A549 (cell line): ENCODE results near the gene EYA3. TPM values are rescaled to one million over a fixed set of nuclear protein-coding genes. Genes with fewer than 3 reads are reported as not detected.

Experiments
- ATAC-seq, 2 experiments: fragments of 200-7000 bp in 1 of 2; fragments of >200 bp in 1 of 2; cut with Nextera tagmentation in 1 of 2; cut with Tn5 transposase in 1 of 2; 3 replicates each; pipeline versions ENCODE4 v1.8.0 to v1.9.1; 2018 to 2020; ENCODE audit warnings: mild to moderate bottlenecking in 1 of 2, moderate library complexity in 1 of 2
- CTCF ChIA-PET: fragments of 300-600 bp; sonication (Branson Sonifier 250); formaldehyde crosslinking; extraction: SDS; loops from one replicate; lab custom pipeline; 2021; ENCODE audit warnings: antibody characterized with exemption, inconsistent platforms; lab: Yijun Ruan, JAX
- POLR2A ChIA-PET: fragments of 350-600 bp; formaldehyde crosslinking; extraction: SDS; loops from one replicate; lab custom pipeline; 2021; ENCODE audit warnings: antibody characterized with exemption, inconsistent platforms; lab: Yijun Ruan, JAX
- DNase-seq, 2 experiments: peaks; one replicate each; pipeline versions ENCODE4 v3.0.0 to v3.0.0-alpha.2; 2011 to 2016; ENCODE audit warnings: low read depth in 1 of 2, low spot score in 1 of 2
- FAIRE-seq: peaks from 2 replicates; lab custom pipeline; 2011; peaks lifted over from hg19 to GRCh38; lab: Jason Lieb, UNC
- H3K27ac ChIP-seq, 2 experiments: fragments of >200 bp; sonication (Bioruptor Twin); formaldehyde crosslinking; 3 replicates each; pipeline ENCODE4 v1.5.1; 2016 to 2017
- H3K4me1 ChIP-seq: fragments of >200 bp; sonication (Bioruptor Twin); formaldehyde crosslinking; 3 replicates; pipeline ENCODE4 v1.6.1; 2016
- H3K4me2 ChIP-seq: fragments of >200 bp; sonication (Bioruptor Twin); formaldehyde crosslinking; 3 replicates; pipeline ENCODE4 v1.6.1; 2016
- H3K4me3 ChIP-seq: fragments of >200 bp; sonication (Bioruptor Twin); formaldehyde crosslinking; 3 replicates; pipeline ENCODE4 v1.5.1; 2016
- H3K9me3 ChIP-seq: fragments of >200 bp; sonication (Bioruptor Twin); formaldehyde crosslinking; 3 replicates; pipeline ENCODE4 v1.6.1; 2016
- CBX2 ChIP-seq: fragments of 200-600 bp; sonication (generic); IDR thresholded peaks from 2 replicates; pipeline ENCODE4 v1.6.1; 2016; ENCODE audit warnings: low read depth, mild to moderate bottlenecking, borderline replicate concordance
- CBX8 ChIP-seq: fragments of 200-600 bp; sonication (generic); IDR thresholded peaks from 2 replicates; pipeline ENCODE4 v1.6.1; 2016
- CEBPB ChIP-seq, 2 experiments: fragments of >200 bp in 1 of 2; sonication (Bioruptor Twin) in 1 of 2; formaldehyde crosslinking in 1 of 2; IDR thresholded peaks; 2 replicates each; pipeline ENCODE4 v1.6.1; 2012 to 2016
- EP300 ChIP-seq, 2 experiments: fragments of >200 bp; sonication (Bioruptor Twin); formaldehyde crosslinking; IDR thresholded peaks; 2 replicates in 1 of 2; 3 replicates in 1 of 2; pipeline ENCODE4 v1.6.1; 2016 to 2017
- HMGXB4 ChIP-seq: fragments of 250-450 bp; sonication (Bioruptor Pico); IDR thresholded peaks from 2 replicates; pipeline ENCODE4 v1.5.0; 2021; ENCODE audit warnings: mild to moderate bottlenecking, moderate library complexity, borderline replicate concordance
- HOXA7 ChIP-seq: fragments of 250-450 bp; sonication (Bioruptor Pico); IDR thresholded peaks from 2 replicates; pipeline ENCODE4 v1.5.0; 2020; ENCODE audit warnings: mild to moderate bottlenecking, moderate library complexity
- JUN ChIP-seq, 2 experiments: fragments of >200 bp; sonication (Bioruptor Twin); formaldehyde crosslinking; IDR thresholded peaks; 2 replicates in 1 of 2; 3 replicates in 1 of 2; pipeline ENCODE4 v1.6.1; 2016 to 2017
- JUNB ChIP-seq: fragments of >200 bp; sonication (Bioruptor Twin); formaldehyde crosslinking; IDR thresholded peaks from 2 replicates; pipeline ENCODE4 v1.6.1; 2016
- KDM5A ChIP-seq: fragments of 200-600 bp; sonication (generic); IDR thresholded peaks from 2 replicates; pipeline ENCODE4 v1.6.1; 2016; ENCODE audit warnings: antibody characterized with exemption, mild to moderate bottlenecking
- NR3C1 ChIP-seq: fragments of >200 bp; sonication (Bioruptor Twin); formaldehyde crosslinking; IDR thresholded peaks from 3 replicates; pipeline ENCODE4 v1.6.1; 2017
- RARB ChIP-seq: fragments of 250-450 bp; sonication (Bioruptor Pico); IDR thresholded peaks from 2 replicates; pipeline ENCODE4 v1.8.0; 2021; ENCODE audit warnings: mild to moderate bottlenecking, moderate library complexity
- RFX5 ChIP-seq: fragments of 450-650 bp; IDR thresholded peaks from 2 replicates; pipeline ENCODE4 v1.7.1; 2014; ENCODE audit warnings: antibody characterized with exemption, mild to moderate bottlenecking, moderate library complexity
- RNF2 ChIP-seq: fragments of 200-600 bp; sonication (generic); IDR thresholded peaks from 2 replicates; pipeline ENCODE4 v1.6.1; 2016; ENCODE audit warnings: low read depth, mild to moderate bottlenecking, antibody characterized with exemption, moderate library complexity, borderline replicate concordance
- TFCP2L1 ChIP-seq: fragments of 250-450 bp; sonication (Bioruptor Pico); IDR thresholded peaks from 2 replicates; pipeline ENCODE4 v1.5.0; 2021; ENCODE audit warnings: mild to moderate bottlenecking
- TP53 ChIP-seq: fragments of 250-450 bp; sonication (Bioruptor Pico); IDR thresholded peaks from 2 replicates; pipeline ENCODE4 v1.5.0; 2021; ENCODE audit warnings: mild to moderate bottlenecking, moderate library complexity
- ZC3H11A ChIP-seq: fragments of 450-650 bp; IDR thresholded peaks from 2 replicates; pipeline ENCODE4 v1.6.1; 2014; ENCODE audit warnings: antibody characterized with exemption, mild to moderate bottlenecking
- ZSCAN20 ChIP-seq: fragments of 250-450 bp; sonication (Bioruptor Pico); IDR thresholded peaks from 2 replicates; pipeline ENCODE4 v1.8.0; 2022; ENCODE audit warnings: mild to moderate bottlenecking, moderate library complexity
- WGBS: methylation state at CpG from one replicate; pipeline ENCODE4 v1.1.6; 2017; ENCODE audit errors: missing lambda C conversion rate; 5-methylcytosine and 5-hydroxymethylcytosine counted together
- polyA plus RNA-seq, 4 experiments: library from polyadenylated mRNA; depleted of rRNA in 3 of 4; stranded (reverse); fragments of >200 nt; fragmentation: RNase III in 1 of 4; extraction: RNeasy Plus Mini Kit Qiagen cat#74134 plus additional on column Dnase treatment in 1 of 4; gene quantifications; 2 replicates in 3 of 4; 3 replicates in 1 of 4; pipeline ENCODE4 v1.2.3, GENCODE V29; 2011 to 2017
- TF ChIP-seq, protein P1 (sequence below): fragments of 450-650 bp; IDR thresholded peaks from 2 replicates; pipeline ENCODE4 v1.6.1; 2014; ENCODE audit warnings: antibody characterized with exemption
- TF ChIP-seq, protein P2 (sequence below): IDR thresholded peaks from 2 replicates; pipeline ENCODE4 v1.6.1; 2012

EYA3 gene
- polyA plus RNA-seq, 2 of the 4 experiments (the other 2 are of a cell fraction) = 5.7 to 9.3 TPM

DNA sequence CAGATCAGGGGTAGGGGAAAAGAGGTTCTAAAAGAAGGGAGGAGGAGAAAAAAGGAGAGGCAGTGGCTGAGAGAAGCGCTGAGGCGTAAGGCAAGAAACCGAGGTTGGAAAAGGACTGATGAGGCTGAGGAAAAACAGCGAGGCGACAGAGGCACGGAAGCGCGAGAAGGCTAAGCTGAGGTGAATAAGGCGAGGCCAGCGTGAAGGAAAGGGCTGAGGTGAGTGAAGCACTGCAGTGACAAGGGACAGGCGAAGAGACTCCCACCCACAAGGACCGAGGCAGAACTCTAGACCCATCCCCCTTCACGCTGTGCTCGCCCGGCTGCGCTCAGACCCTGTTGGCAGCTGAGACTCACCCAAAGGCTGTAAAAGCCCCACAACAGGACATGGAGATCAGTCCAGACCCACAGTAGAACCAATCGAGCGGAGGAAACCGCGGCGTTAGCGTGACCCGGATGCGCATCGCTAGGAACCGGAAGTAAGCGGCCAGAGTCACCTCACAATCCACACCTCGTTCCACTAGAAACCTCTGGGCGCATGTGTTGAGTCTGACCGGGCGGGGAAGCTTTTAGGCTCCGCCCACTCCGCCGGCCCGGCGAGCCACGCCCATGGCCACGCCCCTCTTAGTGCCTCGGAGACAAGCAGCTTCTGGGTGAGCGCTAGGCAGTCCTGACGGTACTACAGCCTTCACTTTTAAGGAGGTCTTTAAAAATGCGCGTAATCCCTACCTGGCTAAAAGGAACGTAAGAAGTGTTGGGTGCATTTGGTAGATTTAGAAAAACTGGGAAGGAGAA, at the start of gene EYA3 (continued):
- no peak for TF ChIP-seq NR3C1

- WGBS = 83% methylated on average over 4 of the region's 4 CpGs
- no peak for ATAC-seq
- DNase-seq = no peak
- FAIRE-seq = no peak
- Histone ChIP-seq H3K27ac (peak overlapping the region in 1 of 2 experiments; percentile 41; a peak in 2 of 6 replicates), H3K4me2 (no peak overlapping the region), H3K9me3 (no peaks in the 10 kb centered on the region), H3K4me1 (peaks cover 20% of the 10 kb centered on the region), H3K4me3 (no peak overlapping the region)
- POLR2A ChIA-PET = interaction anchor here (0.6 kb wide), 1 partner anchor 55 kb away, joined by 4 read pairs; no protein-coding TSS in a partner anchor
- CTCF ChIA-PET = interaction anchor here (0.6 to 2.1 kb wide), 2 partner anchors 54 to 982 kb away, joined by 3 to 6 read pairs; partner anchors contain the start of gene SLC9A1
- TF ChIP-seq NR3C1 = no peak
- TF ChIP-seq HMGXB4 = no peak
- TF ChIP-seq TP53 (CRISPR knock-in tag) = no peak
- no peak for TF ChIP-seq CBX2
- no peak for TF ChIP-seq EP300 (IDR thresholded peaks at IDR 0.05)
- no peak for TF ChIP-seq ZC3H11A
- no peak for TF ChIP-seq CEBPB (IDR thresholded peaks at IDR 0.05)
- TF ChIP-seq JUNB = no peak
- TF ChIP-seq HOXA7 = no peak
- no peak for TF ChIP-seq JUN (IDR thresholded peaks at IDR 0.05)
- TF ChIP-seq RNF2 = no peak
- no peak for TF ChIP-seq ZSCAN20 (CRISPR knock-in tag)
- TF ChIP-seq TFCP2L1 (CRISPR knock-in tag) = no peak
- no peak for TF ChIP-seq CBX8
- TF ChIP-seq KDM5A = no peak
- TF ChIP-seq, protein P1, sequence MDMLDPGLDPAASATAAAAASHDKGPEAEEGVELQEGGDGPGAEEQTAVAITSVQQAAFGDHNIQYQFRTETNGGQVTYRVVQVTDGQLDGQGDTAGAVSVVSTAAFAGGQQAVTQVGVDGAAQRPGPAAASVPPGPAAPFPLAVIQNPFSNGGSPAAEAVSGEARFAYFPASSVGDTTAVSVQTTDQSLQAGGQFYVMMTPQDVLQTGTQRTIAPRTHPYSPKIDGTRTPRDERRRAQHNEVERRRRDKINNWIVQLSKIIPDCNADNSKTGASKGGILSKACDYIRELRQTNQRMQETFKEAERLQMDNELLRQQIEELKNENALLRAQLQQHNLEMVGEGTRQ = no peak
- no peak for TF ChIP-seq RARB (CRISPR knock-in tag)
- TF ChIP-seq, protein P2, sequence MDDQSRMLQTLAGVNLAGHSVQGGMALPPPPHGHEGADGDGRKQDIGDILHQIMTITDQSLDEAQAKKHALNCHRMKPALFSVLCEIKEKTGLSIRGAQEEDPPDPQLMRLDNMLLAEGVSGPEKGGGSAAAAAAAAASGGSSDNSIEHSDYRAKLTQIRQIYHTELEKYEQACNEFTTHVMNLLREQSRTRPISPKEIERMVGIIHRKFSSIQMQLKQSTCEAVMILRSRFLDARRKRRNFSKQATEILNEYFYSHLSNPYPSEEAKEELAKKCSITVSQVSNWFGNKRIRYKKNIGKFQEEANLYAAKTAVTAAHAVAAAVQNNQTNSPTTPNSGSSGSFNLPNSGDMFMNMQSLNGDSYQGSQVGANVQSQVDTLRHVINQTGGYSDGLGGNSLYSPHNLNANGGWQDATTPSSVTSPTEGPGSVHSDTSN = no peak
- no peak for TF ChIP-seq RFX5
Observed at GRCh38 chr1:28136922-28137613, 48.7 kb upstream of the EYA3 start.
